Natural killer cell treated with Interleukin-12 subunit alpha and Interleukin-12 subunit beta and Interleukin-15 and Interleukin-18, amount 100 ng/mL, for 72 hours (primary cell): ENCODE data around the gene GPBAR1. TPM values are rescaled to one million over a fixed set of nuclear protein-coding genes. Genes with fewer than 3 reads are reported as not detected.

ENCODE experiments used
- ATAC-seq, 2 donors: fragments of 150-1000 bp; cut with Tn5 transposase in 1 of 2; sonication (Bioruptor Pico), chemical (Tn5 transposase) in 1 of 2; 2 replicates each; pipeline ENCODE4 v1.10.0; 2021
- DNase-seq: peaks from one replicate; pipeline ENCODE4 v3.0.0; 2022; ENCODE audit warnings: low spot score
- H3K27ac Mint-ChIP-seq, 2 donors: 1 replicate in 1 of 2; 2 replicates in 1 of 2; pipeline ENCODE4 v1.8.0; 2022; ENCODE audit warnings: mixed read lengths in 2 of 2, mild to moderate bottlenecking in 1 of 2, moderate library complexity in 1 of 2
- H3K27me3 Mint-ChIP-seq, 2 donors: 1 replicate in 1 of 2; 2 replicates in 1 of 2; pipeline ENCODE4 v1.8.0; 2022; ENCODE audit warnings: mixed read lengths in 2 of 2
- H3K36me3 Mint-ChIP-seq: one replicate; pipeline ENCODE4 v1.8.0; 2022; ENCODE audit warnings: mixed read lengths
- H3K4me1 Mint-ChIP-seq, 2 donors: 1 replicate in 1 of 2; 2 replicates in 1 of 2; pipeline ENCODE4 v1.8.0; 2022; ENCODE audit warnings: low read depth in 2 of 2, mixed read lengths in 2 of 2, mild to moderate bottlenecking in 1 of 2
- H3K4me3 Mint-ChIP-seq: one replicate; pipeline ENCODE4 v1.8.0; 2022; ENCODE audit warnings: mixed read lengths
- H3K9me3 Mint-ChIP-seq: 2 replicates; pipeline ENCODE4 v1.8.0; 2022; ENCODE audit warnings: mixed read lengths
- total RNA-seq, 2 donors: library from RNA; stranded (reverse); gene quantifications; one replicate each; pipeline ENCODE4 v1.2.3, GENCODE V29; 2022

The GPBAR1 gene
- total RNA-seq, 2 donors from 2014 or later: 2.6 to 3.0 TPM

DNA sequence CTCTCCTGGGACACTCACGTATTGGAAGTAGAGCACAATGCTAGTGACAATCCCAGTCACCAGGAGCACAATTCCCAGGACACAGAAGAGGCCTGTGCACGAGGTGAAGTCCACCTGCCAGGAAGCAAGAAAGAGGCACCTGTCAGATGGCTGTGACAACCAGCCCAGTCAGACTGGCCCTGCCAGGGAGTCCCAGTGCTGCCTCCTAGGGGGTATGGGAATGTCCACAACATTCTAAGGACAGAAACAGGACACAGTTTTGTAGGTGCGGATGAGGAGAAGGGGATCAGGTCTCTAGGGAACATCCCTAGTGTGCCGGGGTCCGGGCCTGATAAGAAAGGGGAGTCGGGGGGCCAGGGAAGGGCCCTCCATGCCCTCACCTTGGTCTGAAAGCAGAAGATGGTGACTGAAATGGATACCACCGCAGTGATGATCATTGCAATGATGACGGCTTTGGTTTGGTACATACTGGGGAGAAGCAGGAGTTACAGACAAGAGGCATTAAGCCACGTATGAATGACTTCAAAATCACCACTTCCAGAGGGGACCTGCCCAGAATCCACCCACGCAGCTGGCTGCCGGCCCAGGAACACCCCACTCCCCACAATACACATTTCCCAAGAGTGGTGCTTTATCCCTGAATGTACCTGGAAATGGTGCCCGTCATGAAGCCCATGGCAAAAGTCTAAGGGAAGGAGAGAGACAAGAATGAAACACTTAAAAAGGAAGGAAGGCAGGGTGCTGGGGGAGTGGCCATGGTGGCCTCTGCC lies 16.4 kb downstream of the GPBAR1 start:
- no peak overlapping the region for H3K4me3 Mint-ChIP-seq
- DNase-seq (no peak), ATAC-seq (no peak)
- H3K36me3 Mint-ChIP-seq: peaks cover 9% of the 10 kb centered on the region
- H3K27me3 Mint-ChIP-seq: no peaks in the 10 kb centered on the region
- H3K4me1 Mint-ChIP-seq: peaks cover under 1 to 17% of the 10 kb centered on the region in 2 donors
- H3K27ac Mint-ChIP-seq: peak overlapping the region; percentile 58 to 82
- no peaks in the 10 kb centered on the region for H3K9me3 Mint-ChIP-seq

DNA sequence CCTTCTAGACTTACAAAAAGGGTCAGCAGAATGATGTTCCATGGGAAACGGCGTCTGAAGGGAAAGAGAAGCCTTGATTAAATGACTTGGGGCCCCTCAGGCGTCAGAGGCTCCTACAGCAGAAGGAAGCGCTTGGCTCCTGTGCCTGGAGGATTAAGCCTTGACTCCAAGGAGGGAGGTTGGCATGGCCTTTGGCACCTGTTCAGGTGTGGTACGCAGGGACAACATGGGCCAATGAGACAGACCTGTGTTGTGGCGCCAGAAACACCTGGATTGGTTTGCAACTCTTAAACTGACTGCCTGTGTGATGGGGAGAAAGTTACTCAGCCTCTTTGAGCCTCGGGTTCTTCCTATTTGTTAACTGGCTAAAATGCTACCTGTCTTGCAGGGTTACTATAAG lies 17.1 kb downstream of the GPBAR1 start:
- Mint-ChIP-seq H3K27ac (peak overlapping the region; percentile 58 to 82), H3K4me3 (no peak overlapping the region), H3K27me3 (no peaks in the 10 kb centered on the region), H3K36me3 (peaks cover 9% of the 10 kb centered on the region), H3K9me3 (no peaks in the 10 kb centered on the region), H3K4me1 (peaks cover 0 to 15% of the 10 kb centered on the region in 2 donors)
- ATAC-seq (no peak), DNase-seq (no peak)

DNA sequence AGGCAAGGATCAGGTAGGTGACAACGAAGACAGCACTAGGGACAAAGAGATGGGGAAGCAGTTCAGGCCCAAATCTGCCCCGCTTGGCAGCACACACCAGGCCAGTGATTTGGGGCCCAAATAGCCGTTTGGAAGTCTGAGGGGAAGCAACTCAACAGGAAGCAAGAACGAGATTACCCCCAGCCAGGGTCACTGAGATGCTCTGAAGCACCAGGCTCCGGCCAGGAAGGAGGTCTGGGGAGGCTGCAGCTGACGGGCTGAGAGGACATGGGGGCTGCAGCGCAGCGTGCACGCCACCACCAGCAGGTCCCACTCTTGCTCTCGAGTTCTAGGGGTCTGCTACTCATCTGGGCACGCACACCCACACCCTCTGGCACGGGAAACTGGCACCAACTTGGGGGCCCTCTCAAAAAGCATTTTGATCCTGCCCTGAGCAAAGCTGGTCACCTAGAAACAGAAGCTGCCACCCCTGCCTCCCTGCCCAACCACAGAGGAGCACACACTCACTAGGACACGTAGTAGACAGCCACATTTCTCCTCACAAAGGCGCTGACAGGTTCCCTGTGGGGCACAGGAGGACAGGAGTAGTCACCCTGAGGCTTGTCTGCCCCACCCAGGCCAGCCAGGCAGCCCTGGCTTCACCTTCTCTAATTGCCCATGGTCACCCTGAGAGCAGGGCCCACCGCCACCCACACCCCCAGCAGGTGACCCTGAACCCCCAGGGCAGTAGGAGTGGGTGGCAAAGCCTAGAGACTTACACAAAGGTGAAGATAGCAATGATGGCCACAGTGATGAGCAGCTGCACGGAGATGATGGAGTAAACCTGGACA lies 17.9 kb downstream of the GPBAR1 start:
- H3K9me3 Mint-ChIP-seq: no peaks in the 10 kb centered on the region
- H3K36me3 Mint-ChIP-seq: peaks cover 9% of the 10 kb centered on the region
- H3K4me3 Mint-ChIP-seq: no peak overlapping the region
- ATAC-seq (no peak), DNase-seq (no peak)
- no peaks in the 10 kb centered on the region for H3K27me3 Mint-ChIP-seq
- peaks cover 0 to 18% of the 10 kb centered on the region in 2 donors for H3K4me1 Mint-ChIP-seq
- no peak overlapping the region for H3K27ac Mint-ChIP-seq

DNA sequence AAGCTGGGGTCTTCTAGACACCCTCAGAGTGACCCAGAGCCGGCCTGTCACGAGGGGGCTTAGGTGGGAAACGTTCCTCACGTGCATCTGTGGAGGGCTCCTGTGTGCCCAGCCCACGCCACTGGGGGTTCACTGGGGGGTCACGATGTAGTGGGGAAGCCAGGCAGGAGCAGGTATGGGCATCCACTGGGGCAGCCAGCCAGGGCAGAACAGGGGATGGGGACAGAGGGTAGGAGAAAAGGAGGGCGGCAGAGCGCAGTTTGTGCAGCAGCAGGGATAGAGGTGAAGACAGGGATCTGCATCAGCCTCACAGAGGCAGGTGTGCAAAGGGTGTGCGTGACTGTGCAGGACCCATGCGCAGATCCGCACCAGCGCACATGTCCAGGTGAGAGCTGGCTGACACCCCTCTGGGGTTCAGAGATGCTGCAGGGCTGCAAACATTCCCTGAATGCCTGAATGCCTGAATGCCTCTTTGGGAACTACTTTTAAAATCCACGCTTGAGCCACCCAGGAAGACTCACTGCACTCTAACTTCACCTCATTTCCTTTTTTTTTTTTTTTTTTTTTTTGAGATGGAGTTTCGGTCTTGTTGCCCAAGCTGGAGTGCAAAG lies 19.6 kb downstream of the GPBAR1 start:
- H3K9me3 Mint-ChIP-seq: no peaks in the 10 kb centered on the region
- no peaks in the 10 kb centered on the region for H3K27me3 Mint-ChIP-seq
- no peak for DNase-seq
- H3K36me3 Mint-ChIP-seq: peaks cover 9% of the 10 kb centered on the region
- H3K4me3 Mint-ChIP-seq: no peak overlapping the region
- ATAC-seq: no peak
- H3K27ac Mint-ChIP-seq: peak overlapping the region in 1 of 2 donors; percentile 84
- H3K4me1 Mint-ChIP-seq: peaks cover 13 to 25% of the 10 kb centered on the region in 2 donors

DNA sequence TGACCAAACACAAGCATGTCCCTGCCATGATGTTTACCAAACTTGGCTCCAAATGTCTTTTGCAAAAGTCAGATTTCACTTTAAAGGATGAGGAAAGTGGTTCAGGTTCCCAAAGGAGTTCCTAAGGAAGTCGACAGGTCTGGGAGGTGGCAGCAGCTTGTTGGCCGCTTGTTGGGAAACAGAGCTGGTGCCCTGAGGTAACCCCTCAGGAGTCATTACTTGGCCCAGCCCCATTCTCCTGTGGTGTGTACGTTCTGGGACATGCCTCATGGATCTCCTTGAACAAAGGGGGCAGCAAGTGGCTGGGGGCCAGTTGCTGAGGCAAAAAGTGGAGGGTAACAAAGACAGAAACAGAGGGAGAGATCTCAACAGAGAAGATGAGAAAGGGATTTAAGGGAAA lies 20.6 kb downstream of the GPBAR1 start:
- ATAC-seq: no peak
- DNase-seq: no peak
- Mint-ChIP-seq H3K27me3 (no peaks in the 10 kb centered on the region), H3K9me3 (no peaks in the 10 kb centered on the region), H3K4me3 (no peak overlapping the region), H3K4me1 (peaks cover 24 to 35% of the 10 kb centered on the region in 2 donors), H3K36me3 (peaks cover 9% of the 10 kb centered on the region), H3K27ac (peak overlapping the region; percentile 67 to 75)

DNA sequence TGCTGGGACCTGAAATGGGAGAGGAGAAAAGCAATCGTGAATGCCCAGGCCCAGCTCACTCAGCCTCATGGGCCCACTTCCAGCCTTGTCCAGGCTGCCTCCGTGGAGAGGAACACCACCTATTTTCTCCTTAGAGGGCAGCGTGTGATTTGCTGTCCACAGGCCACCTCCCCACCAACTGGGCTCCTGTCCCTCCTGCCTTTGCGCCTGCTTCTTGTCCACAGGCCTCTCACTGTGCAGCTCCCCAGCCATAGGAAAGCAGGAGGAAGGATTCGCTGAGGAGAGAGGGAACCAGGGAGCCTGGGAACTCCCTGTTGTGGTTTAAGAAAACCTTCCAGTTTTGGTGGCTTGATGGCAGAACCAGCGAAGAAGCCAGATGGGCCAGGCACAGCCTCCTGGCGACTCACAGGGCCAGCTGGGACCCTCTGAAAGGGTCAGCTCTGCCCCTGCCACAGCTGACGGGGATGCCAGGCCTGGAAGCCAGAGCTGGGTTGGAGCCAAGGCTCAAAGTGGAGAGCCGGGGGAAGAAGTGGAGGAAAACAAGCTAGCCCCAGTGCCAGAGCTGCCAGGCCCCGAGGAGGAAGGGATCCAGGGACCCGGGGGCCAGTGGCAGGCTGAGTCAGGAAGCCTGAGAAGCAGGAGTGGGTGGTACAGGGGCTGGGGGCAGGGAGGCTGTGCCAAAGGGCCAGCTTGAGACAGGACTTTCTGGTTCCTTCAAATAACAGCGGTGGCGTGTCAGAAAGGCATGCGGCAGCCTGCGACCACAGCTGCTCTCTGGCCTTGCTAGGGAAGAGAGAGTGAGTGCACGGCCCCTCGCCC lies 21.6 kb downstream of the GPBAR1 start:
- no peak for DNase-seq
- H3K27me3 Mint-ChIP-seq: no peaks in the 10 kb centered on the region
- no peaks in the 10 kb centered on the region for H3K9me3 Mint-ChIP-seq
- peak overlapping the region; percentile 98 to 99 for H3K27ac Mint-ChIP-seq
- peaks cover 2% of the 10 kb centered on the region for H3K36me3 Mint-ChIP-seq
- peaks cover 33 to 45% of the 10 kb centered on the region in 2 donors for H3K4me1 Mint-ChIP-seq
- no peak overlapping the region for H3K4me3 Mint-ChIP-seq
- no peak for ATAC-seq

DNA sequence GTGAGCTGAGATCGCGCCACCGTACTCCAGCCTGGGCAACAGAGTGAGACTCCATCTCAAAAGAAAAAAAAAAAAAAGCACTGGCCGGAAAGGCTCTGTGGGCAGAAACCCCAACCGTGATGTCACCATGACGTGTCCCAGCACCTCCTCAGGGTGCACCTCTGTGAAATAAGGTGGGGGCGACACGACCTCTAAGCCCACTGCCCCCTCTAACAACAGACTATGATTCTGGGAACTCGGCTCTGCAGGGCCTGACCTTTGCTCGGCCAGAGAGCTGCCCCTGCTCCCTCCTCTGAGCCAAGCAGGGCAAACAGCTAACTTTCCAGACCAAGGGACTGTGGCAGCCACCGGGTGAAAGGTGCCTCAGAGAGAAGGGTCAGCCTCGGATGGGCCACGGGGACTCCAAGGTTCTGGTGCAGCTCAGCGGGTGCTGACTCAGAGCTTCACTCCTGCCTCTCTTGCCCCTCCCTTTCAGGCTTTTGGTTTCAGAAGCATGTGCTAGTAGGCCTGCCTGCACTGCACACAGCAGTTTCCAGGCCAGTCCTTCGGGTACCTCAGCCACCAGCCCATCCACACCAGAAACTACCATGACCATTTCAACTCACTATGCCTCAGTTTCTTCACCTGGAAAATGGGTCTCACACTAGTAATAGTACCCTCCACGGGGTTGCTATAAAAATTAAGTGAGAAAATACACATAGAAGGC lies 23.4 kb downstream of the GPBAR1 start:
- peaks cover 47 to 56% of the 10 kb centered on the region in 2 donors for H3K4me1 Mint-ChIP-seq
- peak overlapping the region; percentile 98 to 99 for H3K27ac Mint-ChIP-seq
- peak overlapping the region; percentile 92 for H3K4me3 Mint-ChIP-seq
- DNase-seq (peak; percentile 83), ATAC-seq (peak; percentile 82 to 86)
- no peaks in the 10 kb centered on the region for H3K36me3 Mint-ChIP-seq
- H3K27me3 Mint-ChIP-seq: no peaks in the 10 kb centered on the region
- no peaks in the 10 kb centered on the region for H3K9me3 Mint-ChIP-seq

DNA sequence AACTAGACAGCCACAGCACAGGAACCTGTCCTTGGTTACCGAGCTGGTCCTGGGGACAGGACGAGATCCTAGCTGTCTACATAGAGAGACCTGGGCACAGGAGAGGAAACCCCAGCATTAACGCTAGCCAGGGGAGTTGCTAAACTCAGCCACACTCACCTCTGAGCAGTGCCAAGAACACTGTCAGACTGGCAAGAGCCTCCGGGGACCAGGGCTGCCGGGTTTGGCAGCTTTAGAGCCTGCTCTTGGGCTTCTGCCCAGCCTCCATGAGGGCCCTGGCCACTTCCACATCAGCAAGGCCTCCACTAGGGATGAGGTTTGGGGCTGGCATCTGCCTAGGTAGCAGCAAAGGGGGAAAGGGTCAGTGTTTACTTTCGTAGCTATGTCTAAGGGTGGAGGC lies 24.8 kb downstream of the GPBAR1 start:
- no peak for ATAC-seq
- Mint-ChIP-seq H3K36me3 (no peaks in the 10 kb centered on the region), H3K27me3 (no peaks in the 10 kb centered on the region), H3K9me3 (no peaks in the 10 kb centered on the region), H3K27ac (peak overlapping the region; percentile 98 to 99), H3K4me1 (peaks cover 55 to 64% of the 10 kb centered on the region in 2 donors), H3K4me3 (peak overlapping the region; percentile 92)
- DNase-seq: no peak

DNA sequence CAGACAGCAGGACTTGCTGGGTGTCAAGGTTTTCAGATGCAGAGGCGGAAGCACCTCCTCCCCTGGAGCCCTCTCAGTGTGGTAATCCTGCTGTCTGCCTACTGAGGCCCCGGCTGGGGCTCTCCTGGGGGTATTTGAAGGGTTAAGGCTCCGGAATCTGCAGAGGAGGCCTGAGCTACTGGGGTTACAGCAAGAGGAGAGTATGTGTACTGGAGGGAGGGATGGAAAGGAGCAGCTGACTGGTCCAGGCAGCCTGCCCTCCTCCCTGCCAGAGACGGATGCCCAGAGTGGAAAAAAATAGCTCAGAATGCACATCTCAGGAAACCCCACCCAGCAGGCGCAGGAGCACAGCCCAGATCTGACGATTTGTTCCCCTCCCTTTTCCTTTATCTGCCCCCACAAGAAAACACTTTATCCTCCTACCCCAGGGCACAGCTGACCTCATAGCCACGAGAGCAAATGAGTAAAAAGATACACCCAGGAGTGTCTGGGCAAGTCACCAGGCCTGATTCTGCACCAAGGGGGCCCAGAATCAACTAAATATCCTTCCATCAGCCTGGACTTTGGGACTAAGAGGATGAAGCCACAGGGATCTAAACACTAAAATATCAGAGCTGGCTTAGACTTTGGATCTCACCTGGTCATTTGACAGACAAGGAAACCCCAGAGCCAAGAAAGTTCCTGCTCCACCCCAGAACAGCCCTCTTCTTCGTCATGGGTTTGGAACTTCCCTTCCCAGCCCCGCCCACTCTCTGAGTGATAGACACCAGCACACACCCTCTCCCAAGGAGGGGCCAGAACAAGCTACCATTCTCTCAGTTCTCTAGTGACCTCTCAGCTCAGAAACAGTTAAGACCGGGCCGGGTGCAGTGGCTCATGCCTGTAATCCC lies 26.0 kb downstream of the GPBAR1 start:
- no peaks in the 10 kb centered on the region for H3K27me3 Mint-ChIP-seq
- H3K9me3 Mint-ChIP-seq: no peaks in the 10 kb centered on the region
- no peaks in the 10 kb centered on the region for H3K36me3 Mint-ChIP-seq
- DNase-seq: peak; percentile 86
- peak; percentile 77 to 84 for ATAC-seq
- H3K4me3 Mint-ChIP-seq: peak overlapping the region; percentile 92
- H3K27ac Mint-ChIP-seq: peak overlapping the region; percentile 98 to 99
- H3K4me1 Mint-ChIP-seq: peaks cover 67 to 70% of the 10 kb centered on the region in 2 donors

DNA sequence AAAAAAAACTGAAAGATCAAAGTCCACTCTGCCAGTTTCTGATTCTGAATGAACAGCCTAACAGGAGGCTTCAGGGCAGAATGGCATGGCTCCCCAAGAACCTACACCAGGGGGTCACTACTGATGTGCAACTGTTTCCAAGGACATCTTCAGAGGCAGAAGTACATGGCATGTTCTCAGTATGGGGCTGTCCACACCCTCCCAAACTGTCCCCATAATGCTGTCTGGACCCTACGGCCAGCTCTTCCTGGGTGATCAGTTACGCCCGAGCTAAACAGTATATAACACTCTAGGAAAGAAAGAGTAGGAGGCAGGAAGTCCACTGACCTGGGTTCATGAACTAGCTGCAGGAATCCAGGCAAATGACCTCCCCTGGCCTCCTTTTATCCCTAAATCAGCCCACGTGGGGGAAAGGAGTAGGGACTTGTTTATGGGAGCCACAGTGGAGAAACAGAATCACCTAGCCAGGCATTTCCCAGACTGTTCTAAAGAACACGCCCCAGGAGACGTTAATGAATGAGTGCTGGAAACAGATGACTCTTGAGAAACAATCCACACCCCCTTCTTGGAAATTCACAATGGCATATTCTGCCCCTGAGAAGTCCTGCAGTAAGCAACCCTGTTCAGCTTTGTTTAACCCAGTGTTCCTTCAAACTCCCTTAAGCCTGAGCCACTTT lies 29.0 kb downstream of the GPBAR1 start:
- H3K36me3 Mint-ChIP-seq: no peaks in the 10 kb centered on the region
- H3K27me3 Mint-ChIP-seq: no peaks in the 10 kb centered on the region
- ATAC-seq (no peak), DNase-seq (no peak)
- H3K9me3 Mint-ChIP-seq: no peaks in the 10 kb centered on the region
- peak overlapping the region; percentile 81 to 99 for H3K27ac Mint-ChIP-seq
- H3K4me3 Mint-ChIP-seq: peak overlapping the region; percentile 91
- peaks cover 67 to 77% of the 10 kb centered on the region in 2 donors for H3K4me1 Mint-ChIP-seq

DNA sequence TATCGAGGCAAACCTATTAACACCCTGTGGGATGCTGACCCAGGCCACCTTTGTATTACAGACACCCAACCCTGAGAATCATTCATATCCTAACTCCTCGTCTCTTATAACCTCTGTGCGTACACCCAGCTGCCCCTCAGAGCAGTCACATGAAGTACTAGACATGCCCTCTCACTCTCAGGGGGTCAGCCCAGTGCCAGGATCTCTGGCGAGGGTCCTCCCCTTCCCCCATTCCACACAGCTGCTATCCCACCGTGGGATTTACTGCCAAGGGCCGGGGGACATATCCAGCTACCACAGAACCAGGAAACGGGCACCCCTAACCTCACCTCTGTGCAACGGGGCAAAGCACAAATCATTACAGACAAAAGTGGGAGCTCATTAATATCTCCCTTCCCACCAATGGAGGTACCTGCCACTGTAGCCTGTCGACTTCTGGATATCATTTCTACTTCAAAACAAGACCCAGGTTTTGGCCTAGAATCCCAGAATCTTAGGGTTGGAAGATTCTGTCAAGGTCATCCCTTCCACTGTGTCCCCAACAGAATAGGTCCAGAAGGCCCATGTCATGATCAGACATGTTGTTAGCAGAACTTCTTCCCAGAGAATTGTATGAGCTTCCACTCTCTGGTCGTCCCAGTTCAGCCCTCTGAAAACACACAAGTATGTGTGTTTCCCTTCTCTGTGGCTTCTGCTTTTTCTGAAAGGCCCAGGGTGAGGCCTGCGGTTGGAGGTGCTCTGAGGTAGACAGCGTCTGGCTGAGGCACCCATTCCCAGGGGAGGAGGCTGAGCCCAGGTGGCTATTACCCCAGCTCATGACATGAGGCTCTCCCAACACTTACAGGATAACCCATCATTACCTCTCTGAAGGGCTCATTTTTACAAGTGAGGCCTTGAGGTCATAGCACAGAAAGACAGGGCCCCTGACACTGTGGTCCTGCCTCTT lies 29.8 kb downstream of the GPBAR1 start:
- H3K4me1 Mint-ChIP-seq: peaks cover 62 to 69% of the 10 kb centered on the region in 2 donors
- H3K36me3 Mint-ChIP-seq: no peaks in the 10 kb centered on the region
- H3K27ac Mint-ChIP-seq: peak overlapping the region; percentile 81 to 99
- DNase-seq: no peak
- ATAC-seq: no peak
- H3K27me3 Mint-ChIP-seq: no peaks in the 10 kb centered on the region
- H3K9me3 Mint-ChIP-seq: no peaks in the 10 kb centered on the region
- peak overlapping the region; percentile 91 for H3K4me3 Mint-ChIP-seq
